H1 (cell line): Measurements from ENCODE around the gene SOX15. TPM values are rescaled to one million over a fixed set of nuclear protein-coding genes. Genes with fewer than 3 reads are reported as not detected.
A peak's percentile ranks its signal among the peaks of the same experiment; 100 is the strongest.

Source experiments
- NANOG ChIP-seq: IDR thresholded peaks from 2 replicates; pipeline ENCODE4 v1.6.1; 2011; ENCODE audit warnings: low read length, low read depth, mild to moderate bottlenecking, inconsistent platforms; ENCODE audit not compliant: insufficient read depth, poor library complexity, severe bottlenecking
- RBBP5 ChIP-seq: IDR thresholded peaks from 2 replicates; pipeline ENCODE4 v1.7.1; 2012; ENCODE audit warnings: low read depth, mild to moderate bottlenecking, inconsistent platforms, low read length, moderate library complexity, borderline replicate concordance
- polyA plus RNA-seq, 7 experiments: library from polyadenylated mRNA; depleted of rRNA in 3 of 7; stranded (reverse) in 5 of 7; unstranded in 2 of 7; fragments of >200 nt in 5 of 7; fragments of 200-250 nt in 2 of 7; gene quantifications; 1 replicate in 5 of 7; 2 replicates in 1 of 7; 4 replicates in 1 of 7; pipeline versions ENCODE4 v1.2.1 to v1.2.3, GENCODE V29; 2011 to 2013; ENCODE audit warnings: missing spikeins in 2 of 7, mixed read lengths in 2 of 7
- total RNA-seq: library from RNA; stranded (reverse); fragmentation: NEBNext Ultra II Directional; extraction: Animal tissue kit (Norgen Biotek cat#: 25700); gene quantifications from 2 replicates; pipeline ENCODE4 v1.2.1, GENCODE V29; 2021

SOX15 gene
- total and polyA plus RNA-seq, 2 of the 8 experiments (the other 6 are each of a cell fraction or from before 2014, with no cell fraction given), result 14.3 to 26.8 TPM

DNA sequence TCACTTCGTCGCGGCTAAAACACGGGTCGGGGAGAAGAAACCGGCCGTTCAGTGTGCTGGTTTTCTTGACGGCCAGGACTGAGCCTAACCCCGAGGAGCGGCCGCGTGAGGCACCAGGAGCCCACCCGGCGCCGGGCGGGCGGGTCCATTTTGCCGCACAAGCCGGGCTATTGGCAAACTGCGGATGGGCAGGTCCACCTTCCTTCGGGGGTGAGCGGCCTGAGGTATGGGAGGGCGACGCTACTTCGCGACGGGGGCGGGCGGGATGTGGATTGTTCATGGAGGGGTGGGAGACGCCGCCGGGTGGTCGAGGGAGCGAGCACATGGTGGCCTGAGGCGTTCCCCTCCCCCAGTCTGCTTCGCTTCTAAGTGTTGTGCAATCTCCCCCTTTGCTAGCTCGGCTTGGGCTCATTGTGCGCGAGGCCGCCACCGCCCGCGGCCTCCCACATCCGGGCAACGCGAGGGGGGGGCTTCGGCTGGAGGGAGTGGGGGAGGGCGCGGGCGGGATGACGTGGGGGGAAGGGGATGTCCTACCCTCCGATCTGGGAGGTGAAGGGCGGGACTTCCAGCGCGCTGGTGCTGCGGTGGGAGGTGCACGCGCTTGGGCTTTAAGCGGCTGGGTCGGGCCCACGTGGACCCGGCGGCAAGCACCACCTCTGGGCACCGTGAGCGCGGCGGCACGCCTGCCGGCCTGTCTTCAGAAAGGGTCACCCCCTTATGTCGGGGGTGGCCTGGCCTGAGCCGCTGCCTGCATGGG, 16.4 kb downstream of the SOX15 start (continued):
- no peak for TF ChIP-seq RBBP5
- peak; percentile 42 for TF ChIP-seq NANOG
- TF ChIP-seq, all 59 proteins: peak for 18
